Measurements from ENCODE around the gene SPRTN. TPM values are rescaled to one million over a fixed set of nuclear protein-coding genes. Genes with fewer than 3 reads are reported as not detected.
"Not testable (repeated sequence)": the region's sequence is repeated elsewhere in the genome, so short reads cannot be mapped to it uniquely, and the experiment has no call there.

SPRTN gene
- total RNA-seq, 1 donor from 2014 or later: 13.5 TPM

GRCh38 chr1:231340328-231341013, 2.4 kb downstream of the SPRTN start:
- DNase-seq (ENCODE audit: extremely low spot score, unreplicated experiment): no peak

GRCh38 chr1:231347961-231348360, 9.9 kb downstream of the SPRTN start:
- H3K27ac Mint-ChIP-seq (ENCODE audit: unreplicated experiment): no peak overlapping the region
- DNase-seq (ENCODE audit: extremely low spot score, unreplicated experiment): no peak
- no peak for TF ChIP-seq CTCF (IDR thresholded peaks at IDR 0.05)
- H3K4me3 Mint-ChIP-seq (ENCODE audit: unreplicated experiment): no peak overlapping the region
- H3K4me1 Mint-ChIP-seq (ENCODE audit: unreplicated experiment): no peaks in the 10 kb centered on the region
- peaks cover 28% of the 10 kb centered on the region for H3K36me3 Mint-ChIP-seq (ENCODE audit: unreplicated experiment)
- no peaks in the 10 kb centered on the region for H3K9me3 Mint-ChIP-seq (ENCODE audit: unreplicated experiment)
- no peaks in the 10 kb centered on the region for H3K27me3 Mint-ChIP-seq (ENCODE audit: unreplicated experiment)

More at GRCh38 chr1:231340328-231341013, 2.4 kb downstream of the SPRTN start:
- peaks cover 30% of the 10 kb centered on the region for H3K4me1 Mint-ChIP-seq (ENCODE audit: unreplicated experiment)
- TF ChIP-seq CTCF (IDR thresholded peaks at IDR 0.05): no peak
- no peaks in the 10 kb centered on the region for H3K9me3 Mint-ChIP-seq (ENCODE audit: unreplicated experiment)
- H3K4me3 Mint-ChIP-seq (ENCODE audit: unreplicated experiment): no peak overlapping the region
- H3K27me3 Mint-ChIP-seq (ENCODE audit: unreplicated experiment): no peaks in the 10 kb centered on the region
- peaks cover 25% of the 10 kb centered on the region for H3K36me3 Mint-ChIP-seq (ENCODE audit: unreplicated experiment)
- no peak overlapping the region for H3K27ac Mint-ChIP-seq (ENCODE audit: unreplicated experiment)

DNA sequence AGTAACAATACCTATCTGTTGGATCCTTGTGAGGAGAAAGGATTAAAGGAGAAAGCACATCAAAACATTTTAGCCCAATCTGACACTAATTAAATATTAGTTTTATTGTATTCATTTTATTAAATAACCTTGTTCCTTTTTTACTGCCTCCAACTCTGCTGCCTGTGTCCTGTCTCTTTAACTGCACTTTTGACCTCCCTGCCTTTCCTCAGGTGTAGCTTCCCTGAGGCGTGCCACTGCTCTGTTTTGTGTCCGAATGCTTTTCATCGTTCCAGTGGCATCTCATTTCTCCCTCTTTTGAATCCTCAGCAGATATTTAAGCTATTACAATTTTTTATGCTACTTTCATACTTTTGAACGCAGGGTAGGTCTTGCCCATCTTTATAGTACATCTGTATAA, 10.3 kb downstream of the SPRTN start:
- H3K27ac Mint-ChIP-seq (ENCODE audit: unreplicated experiment): no peak overlapping the region
- H3K36me3 Mint-ChIP-seq (ENCODE audit: unreplicated experiment): peaks cover 28% of the 10 kb centered on the region
- no peaks in the 10 kb centered on the region for H3K27me3 Mint-ChIP-seq (ENCODE audit: unreplicated experiment)
- H3K4me1 Mint-ChIP-seq (ENCODE audit: unreplicated experiment): no peaks in the 10 kb centered on the region
- H3K9me3 Mint-ChIP-seq (ENCODE audit: unreplicated experiment): no peaks in the 10 kb centered on the region
- TF ChIP-seq CTCF (IDR thresholded peaks at IDR 0.05): no peak
- DNase-seq (ENCODE audit: extremely low spot score, unreplicated experiment): no peak
- H3K4me3 Mint-ChIP-seq (ENCODE audit: unreplicated experiment): no peak overlapping the region

DNA sequence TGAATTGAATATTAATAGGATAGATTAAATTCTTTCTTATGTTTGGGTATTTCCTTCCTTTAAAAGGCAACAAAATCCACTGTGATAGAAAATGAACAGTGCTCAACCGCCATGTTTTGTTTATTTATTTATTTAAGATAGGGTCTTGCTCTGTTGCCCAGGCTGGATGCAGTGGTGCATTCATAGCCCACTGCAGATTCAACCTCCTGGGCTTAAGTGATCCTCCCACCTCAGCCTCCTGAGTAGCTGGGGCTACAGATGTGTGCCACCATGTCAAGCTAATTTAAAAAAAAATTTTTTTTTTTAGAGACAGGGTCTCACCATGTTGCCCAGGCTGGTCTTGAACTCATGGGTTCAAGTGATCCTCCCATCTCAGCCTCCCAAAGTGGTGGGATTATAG, 10.8 kb downstream of the SPRTN start:
- peaks cover 27% of the 10 kb centered on the region for H3K36me3 Mint-ChIP-seq (ENCODE audit: unreplicated experiment)

DNA sequence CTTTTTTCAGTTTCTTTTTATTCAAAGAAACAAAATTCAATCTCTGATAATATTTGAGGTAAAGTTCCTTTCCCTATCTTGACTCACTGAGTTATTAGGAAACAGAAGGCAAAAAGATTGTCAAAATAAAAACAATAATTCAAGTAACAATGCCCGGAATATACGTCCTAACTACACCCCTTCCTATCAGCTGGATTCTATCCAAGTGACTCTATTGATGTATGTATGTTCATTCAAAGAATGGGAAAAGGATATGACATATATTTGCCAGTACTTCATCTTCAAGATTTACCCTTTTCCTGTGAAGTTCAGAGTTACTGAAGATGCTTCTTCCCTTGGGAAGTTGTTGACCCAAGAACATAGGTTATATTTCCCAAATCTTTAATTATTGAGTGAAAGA, 13.7 kb downstream of the SPRTN start:
- Mint-ChIP-seq H3K27me3 (ENCODE audit: unreplicated experiment) (no peaks in the 10 kb centered on the region), H3K4me1 (ENCODE audit: unreplicated experiment) (peaks cover 4% of the 10 kb centered on the region), H3K4me3 (ENCODE audit: unreplicated experiment) (no peak overlapping the region), H3K9me3 (ENCODE audit: unreplicated experiment) (no peaks in the 10 kb centered on the region), H3K27ac (ENCODE audit: unreplicated experiment) (no peak overlapping the region), H3K36me3 (ENCODE audit: unreplicated experiment) (peaks cover 24% of the 10 kb centered on the region)
- TF ChIP-seq CTCF (IDR thresholded peaks at IDR 0.05): no peak
- DNase-seq (ENCODE audit: extremely low spot score, unreplicated experiment): no peak

More for the DNA sequence above, 10.8 kb downstream of the SPRTN start:
- H3K9me3 Mint-ChIP-seq (ENCODE audit: unreplicated experiment); DNase-seq (ENCODE audit: extremely low spot score, unreplicated experiment); H3K4me1 Mint-ChIP-seq (ENCODE audit: unreplicated experiment); H3K4me3 Mint-ChIP-seq (ENCODE audit: unreplicated experiment); H3K27ac Mint-ChIP-seq (ENCODE audit: unreplicated experiment); H3K27me3 Mint-ChIP-seq (ENCODE audit: unreplicated experiment): not testable (repeated sequence)

Measured in osteocyte (in vitro differentiated cells).